Nephron (organoid): Measurements from ENCODE around the gene LDB3.

Experiments used
- H3K27ac Mint-ChIP-seq, 3 experiments: 2 replicates each; pipeline ENCODE4 v1.8.0; 2020; ENCODE audit warnings: mixed read lengths in 3 of 3, mild to moderate bottlenecking in 2 of 3, moderate library complexity in 1 of 3
- H3K27me3 Mint-ChIP-seq: 2 replicates; pipeline ENCODE4 v1.8.0; 2021; ENCODE audit warnings: low read depth, mild to moderate bottlenecking, moderate library complexity, mixed read lengths
- H3K36me3 Mint-ChIP-seq: 2 replicates; pipeline ENCODE4 v1.8.0; 2020; ENCODE audit warnings: low read depth, mixed read lengths
- H3K4me1 Mint-ChIP-seq: 2 replicates; pipeline ENCODE4 v1.8.0; 2020; ENCODE audit warnings: mixed read lengths
- H3K4me3 Mint-ChIP-seq, 3 experiments: 2 replicates each; pipeline ENCODE4 v1.8.0; 2020; ENCODE audit warnings: mild to moderate bottlenecking in 3 of 3, mixed read lengths in 3 of 3, moderate library complexity in 2 of 3
- H3K9me3 Mint-ChIP-seq: 2 replicates; pipeline ENCODE4 v1.8.0; 2020; ENCODE audit warnings: mixed read lengths
- TF ChIP-seq, protein P1 (sequence below), 3 experiments: fragments of 200-600 bp; sonication (generic); IDR thresholded peaks; one replicate each; pipeline ENCODE4 v1.5.0; 2021; ENCODE audit warnings: antibody characterized with exemption in 3 of 3; ENCODE audit not compliant: unreplicated experiment in 3 of 3

LDB3 gene

DNA sequence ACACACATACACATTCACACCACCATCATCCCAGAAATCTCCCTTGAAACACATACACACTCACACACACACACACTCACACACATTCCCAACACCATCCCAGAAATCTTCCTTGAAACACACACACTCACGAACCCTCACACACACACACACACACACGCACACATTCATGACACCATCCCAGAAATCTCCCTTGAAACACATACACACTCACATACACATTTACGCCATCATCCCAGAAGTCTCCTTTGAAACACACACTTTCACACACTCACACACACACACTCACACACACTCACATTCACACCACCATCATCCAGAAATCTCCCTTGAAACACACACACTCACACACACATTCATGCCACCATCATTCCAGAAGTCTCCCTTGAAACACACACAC lies 14.3 kb upstream of the LDB3 start:
- no peaks in the 10 kb centered on the region for H3K36me3 Mint-ChIP-seq

GRCh38 chr10:86654411-86655172 lies 13.7 kb upstream of the LDB3 start, which contains the start of gene OPN4:
OPN4 (plus strand) TSS chr10:86654547; CDS start chr10:86654784, 237 bp downstream.
- Mint-ChIP-seq H3K27me3 (peaks cover 24% of the 10 kb centered on the region), H3K36me3 (no peaks in the 10 kb centered on the region), H3K27ac (no peak within 1 kb of the TSS), H3K4me3 (no peak within 1 kb of the TSS), H3K9me3 (no peaks in the 10 kb centered on the region), H3K4me1 (peaks cover 23% of the 10 kb centered on the region)
- TF ChIP-seq, protein P1, sequence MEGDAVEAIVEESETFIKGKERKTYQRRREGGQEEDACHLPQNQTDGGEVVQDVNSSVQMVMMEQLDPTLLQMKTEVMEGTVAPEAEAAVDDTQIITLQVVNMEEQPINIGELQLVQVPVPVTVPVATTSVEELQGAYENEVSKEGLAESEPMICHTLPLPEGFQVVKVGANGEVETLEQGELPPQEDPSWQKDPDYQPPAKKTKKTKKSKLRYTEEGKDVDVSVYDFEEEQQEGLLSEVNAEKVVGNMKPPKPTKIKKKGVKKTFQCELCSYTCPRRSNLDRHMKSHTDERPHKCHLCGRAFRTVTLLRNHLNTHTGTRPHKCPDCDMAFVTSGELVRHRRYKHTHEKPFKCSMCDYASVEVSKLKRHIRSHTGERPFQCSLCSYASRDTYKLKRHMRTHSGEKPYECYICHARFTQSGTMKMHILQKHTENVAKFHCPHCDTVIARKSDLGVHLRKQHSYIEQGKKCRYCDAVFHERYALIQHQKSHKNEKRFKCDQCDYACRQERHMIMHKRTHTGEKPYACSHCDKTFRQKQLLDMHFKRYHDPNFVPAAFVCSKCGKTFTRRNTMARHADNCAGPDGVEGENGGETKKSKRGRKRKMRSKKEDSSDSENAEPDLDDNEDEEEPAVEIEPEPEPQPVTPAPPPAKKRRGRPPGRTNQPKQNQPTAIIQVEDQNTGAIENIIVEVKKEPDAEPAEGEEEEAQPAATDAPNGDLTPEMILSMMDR (IDR thresholded peaks at IDR 0.05; ENCODE audit: unreplicated experiment in 3 of 3), result no peak

More for the DNA sequence above, 14.3 kb upstream of the LDB3 start:
- H3K27me3 Mint-ChIP-seq, result peaks cover 21% of the 10 kb centered on the region
- H3K4me1 Mint-ChIP-seq, result peaks cover 28% of the 10 kb centered on the region
- H3K4me3 Mint-ChIP-seq, result no peak overlapping the region
- TF ChIP-seq, protein P1 (IDR thresholded peaks at IDR 0.05; ENCODE audit: unreplicated experiment in 3 of 3), result no peak
- H3K9me3 Mint-ChIP-seq, result no peaks in the 10 kb centered on the region
- no peak overlapping the region for H3K27ac Mint-ChIP-seq

DNA sequence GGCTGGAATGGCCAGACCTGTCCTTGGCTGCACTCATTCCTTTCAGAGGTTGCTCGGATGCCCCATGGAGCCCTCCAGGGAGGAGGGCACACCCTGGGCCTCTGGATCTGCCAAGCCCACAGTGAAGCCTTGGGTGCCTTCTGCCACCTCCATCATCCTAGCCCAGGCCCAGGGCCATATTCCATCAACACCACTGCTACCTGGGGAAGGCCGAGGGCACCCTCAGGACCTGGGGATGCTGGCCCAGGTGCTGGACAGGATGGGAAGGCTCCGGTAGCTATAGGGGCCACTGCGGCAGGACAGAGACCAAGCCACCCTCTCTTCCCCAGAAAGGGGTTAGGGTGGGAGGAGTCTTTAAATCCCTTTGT lies 13.2 kb upstream of the LDB3 start:
- Mint-ChIP-seq H3K4me1 (peaks cover 23% of the 10 kb centered on the region), H3K27ac (no peak overlapping the region), H3K27me3 (peaks cover 24% of the 10 kb centered on the region), H3K4me3 (no peak overlapping the region), H3K36me3 (no peaks in the 10 kb centered on the region), H3K9me3 (no peaks in the 10 kb centered on the region)
- TF ChIP-seq, protein P1 (IDR thresholded peaks at IDR 0.05; ENCODE audit: unreplicated experiment in 3 of 3), result no peak

DNA sequence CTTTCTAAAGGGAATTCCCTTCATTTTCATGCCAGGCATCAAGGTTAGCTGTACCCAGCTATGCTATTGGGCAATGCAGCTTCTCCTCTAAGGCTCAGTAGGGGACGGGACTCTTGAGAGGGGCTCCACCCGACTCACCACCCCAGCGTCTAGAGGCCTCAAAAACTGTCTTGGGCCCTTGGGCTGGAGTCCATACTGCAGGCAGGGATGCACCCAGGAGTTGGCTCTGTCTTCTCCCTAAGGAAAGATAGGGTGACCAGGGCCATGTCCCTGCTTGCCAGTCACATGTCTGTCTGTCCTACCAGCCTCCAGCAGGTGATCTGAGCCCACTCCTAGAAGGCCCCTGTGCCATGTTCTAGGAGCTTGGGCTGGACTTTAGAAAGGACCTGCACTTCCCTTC lies 12.7 kb upstream of the LDB3 start:
- H3K27ac Mint-ChIP-seq, result no peak overlapping the region
- peaks cover 25% of the 10 kb centered on the region for H3K27me3 Mint-ChIP-seq
- TF ChIP-seq, protein P1 (IDR thresholded peaks at IDR 0.05; ENCODE audit: unreplicated experiment in 3 of 3), result no peak
- H3K9me3 Mint-ChIP-seq, result no peaks in the 10 kb centered on the region
- no peak overlapping the region for H3K4me3 Mint-ChIP-seq
- no peaks in the 10 kb centered on the region for H3K36me3 Mint-ChIP-seq
- peaks cover 19% of the 10 kb centered on the region for H3K4me1 Mint-ChIP-seq

DNA sequence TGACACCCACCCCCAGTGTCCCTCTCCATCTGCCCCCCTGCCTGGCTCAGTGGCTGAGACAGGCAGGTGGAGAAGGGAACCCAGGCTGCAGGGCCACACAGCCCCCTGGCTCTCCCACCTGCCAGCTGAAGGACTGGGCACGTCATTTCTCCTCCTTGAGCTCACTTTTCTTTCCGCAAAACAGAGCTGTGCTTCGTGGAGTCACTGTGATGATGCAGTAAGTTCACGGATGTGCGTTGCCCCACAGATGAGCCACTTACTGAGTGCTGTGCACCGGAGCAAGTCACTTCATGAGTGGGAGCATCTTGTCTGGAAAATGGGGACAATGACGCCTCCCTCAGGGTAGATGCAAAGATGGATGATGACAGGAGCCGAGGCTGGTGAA lies 11.3 kb upstream of the LDB3 start:
- TF ChIP-seq, protein P1 (IDR thresholded peaks at IDR 0.05; ENCODE audit: unreplicated experiment in 3 of 3), result no peak
- Mint-ChIP-seq H3K4me3 (no peak overlapping the region), H3K27me3 (peaks cover 26% of the 10 kb centered on the region), H3K36me3 (no peaks in the 10 kb centered on the region), H3K4me1 (peaks cover 10% of the 10 kb centered on the region), H3K27ac (peak overlapping the region in 1 of 3 experiments; percentile 4), H3K9me3 (no peaks in the 10 kb centered on the region)
